Gastrocnemius medialis (tissue), 4 donors: ENCODE data around the gene TMEM52.
"Not testable (repeated sequence)": the region's sequence is repeated elsewhere in the genome, so short reads cannot be mapped to it uniquely, and the experiment has no call there.

Source experiments
- POLR2A ChIP-seq, 2 donors: fragments of 450-650 bp; IDR thresholded peaks; one replicate each; pipeline ENCODE4 v1.6.1; 2017; ENCODE audit warnings: antibody characterized with exemption in 2 of 2, mild to moderate bottlenecking in 2 of 2, moderate library complexity in 2 of 2
- TF ChIP-seq, protein P1 (sequence below), 5 experiments: fragments of 450-650 bp in 3 of 5; fragments of 200-600 bp in 2 of 5; sonication (generic) in 2 of 5; IDR thresholded peaks in 4 of 5; conservative IDR thresholded peaks in 1 of 5; 1 replicate in 4 of 5; 2 replicates in 1 of 5; pipeline ENCODE4 v1.5.1; 2016 to 2019; ENCODE audit warnings: antibody characterized with exemption in 5 of 5, mild to moderate bottlenecking in 3 of 5, moderate library complexity in 3 of 5

DNA sequence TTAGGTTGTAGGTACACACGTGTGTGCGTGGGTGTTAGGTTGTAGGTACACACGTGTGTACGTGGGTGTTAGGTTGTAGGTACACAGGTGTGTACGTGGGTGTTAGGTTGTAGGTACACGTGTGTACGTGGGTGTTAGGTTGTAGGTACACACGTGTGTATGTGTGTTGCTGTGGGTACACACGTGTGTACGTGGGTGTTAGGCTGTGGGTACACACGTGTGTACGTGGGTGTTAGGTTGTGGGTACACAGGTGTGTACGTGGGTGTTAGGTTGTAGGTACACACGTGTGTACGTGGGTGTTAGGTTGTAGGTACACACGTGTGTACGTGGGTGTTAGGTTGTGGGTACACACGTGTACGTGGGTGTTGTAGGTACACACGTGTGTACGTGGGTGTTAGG lies 15.8 kb upstream of the TMEM52 start:
- TF ChIP-seq, protein P1, sequence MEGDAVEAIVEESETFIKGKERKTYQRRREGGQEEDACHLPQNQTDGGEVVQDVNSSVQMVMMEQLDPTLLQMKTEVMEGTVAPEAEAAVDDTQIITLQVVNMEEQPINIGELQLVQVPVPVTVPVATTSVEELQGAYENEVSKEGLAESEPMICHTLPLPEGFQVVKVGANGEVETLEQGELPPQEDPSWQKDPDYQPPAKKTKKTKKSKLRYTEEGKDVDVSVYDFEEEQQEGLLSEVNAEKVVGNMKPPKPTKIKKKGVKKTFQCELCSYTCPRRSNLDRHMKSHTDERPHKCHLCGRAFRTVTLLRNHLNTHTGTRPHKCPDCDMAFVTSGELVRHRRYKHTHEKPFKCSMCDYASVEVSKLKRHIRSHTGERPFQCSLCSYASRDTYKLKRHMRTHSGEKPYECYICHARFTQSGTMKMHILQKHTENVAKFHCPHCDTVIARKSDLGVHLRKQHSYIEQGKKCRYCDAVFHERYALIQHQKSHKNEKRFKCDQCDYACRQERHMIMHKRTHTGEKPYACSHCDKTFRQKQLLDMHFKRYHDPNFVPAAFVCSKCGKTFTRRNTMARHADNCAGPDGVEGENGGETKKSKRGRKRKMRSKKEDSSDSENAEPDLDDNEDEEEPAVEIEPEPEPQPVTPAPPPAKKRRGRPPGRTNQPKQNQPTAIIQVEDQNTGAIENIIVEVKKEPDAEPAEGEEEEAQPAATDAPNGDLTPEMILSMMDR (IDR thresholded peaks at IDR 0.05 in 4 of 5, conservative IDR thresholded peaks at IDR 0.05 in 1 of 5): not testable (repeated sequence)
- not testable (repeated sequence) for TF ChIP-seq POLR2A (IDR thresholded peaks at IDR 0.05)
